GM23338 (cell line): ENCODE measurements around the gene PPP2R1A.

Experiments
- CTCF ChIP-seq, 2 experiments: fragments of 200-600 bp in 1 of 2; sonication (generic) in 1 of 2; conservative IDR thresholded peaks; 2 replicates each; pipeline versions ENCODE4 v1.5.1 to v1.6.1; 2016 to 2017; ENCODE audit warnings: antibody characterized with exemption in 2 of 2, low read depth in 2 of 2, mild to moderate bottlenecking in 2 of 2, moderate library complexity in 1 of 2
- EZH2 ChIP-seq: fragments of 200-600 bp; sonication (generic); IDR thresholded peaks from one replicate; pipeline ENCODE4 v1.8.0; 2017; ENCODE audit warnings: antibody characterized with exemption, mild to moderate bottlenecking, low read depth; ENCODE audit not compliant: unreplicated experiment
- JUNB ChIP-seq: IDR thresholded peaks from one replicate; pipeline ENCODE4 v1.6.1; 2016; ENCODE audit warnings: antibody characterized with exemption; ENCODE audit not compliant: unreplicated experiment
- POLR2AphosphoS5 ChIP-seq: IDR thresholded peaks from 2 replicates; pipeline ENCODE4 v1.6.1; 2016; ENCODE audit warnings: antibody characterized with exemption, low read depth
- REST ChIP-seq: IDR thresholded peaks from one replicate; pipeline ENCODE4 v1.6.1; 2018; ENCODE audit warnings: antibody characterized with exemption; ENCODE audit not compliant: unreplicated experiment

DNA sequence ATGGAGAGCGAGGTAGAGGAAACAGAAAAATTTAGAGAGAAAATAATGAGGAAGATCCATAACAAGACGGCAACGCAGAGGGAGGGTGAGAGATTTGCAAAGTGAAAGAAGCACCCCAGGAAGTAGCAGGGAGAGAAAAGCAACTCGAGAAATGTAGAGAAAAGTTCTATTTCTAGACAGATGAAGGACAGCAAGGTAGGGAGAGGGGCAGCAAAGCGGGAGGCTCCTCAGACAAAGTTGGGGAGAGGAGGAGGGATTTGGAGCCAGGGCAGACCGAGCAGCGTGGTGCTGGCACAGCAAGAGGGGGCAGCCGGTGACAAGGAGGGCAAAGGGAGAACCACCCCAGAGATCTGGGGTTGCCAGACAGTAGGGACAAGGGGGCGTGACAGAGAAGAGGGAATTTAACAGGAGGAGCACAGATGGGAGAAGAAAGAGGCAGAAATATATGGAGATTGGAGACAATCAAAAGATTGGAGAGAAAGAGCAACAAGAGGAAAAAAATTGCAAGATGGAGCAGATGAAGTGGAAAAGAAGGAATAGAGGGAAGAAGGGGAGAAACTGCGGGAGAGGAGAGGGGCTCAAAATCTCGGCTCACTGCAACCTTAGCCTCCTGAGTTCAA is 80.5 kb downstream of the PPP2R1A start:
- TF ChIP-seq REST (no peak), EZH2 (no peak), CTCF (conservative IDR thresholded peaks at IDR 0.05; ENCODE audit: low read depth in 2 of 2) (no peak), POLR2AphosphoS5 (no peak), JUNB (no peak)
